Measurements from ENCODE around the gene KLC1. TPM values are rescaled to one million over a fixed set of nuclear protein-coding genes. Genes with fewer than 3 reads are reported as not detected.

KLC1 gene
- total RNA-seq, 2 donors from 2014 or later, result 199 to 292 TPM

GRCh38 chr14:103669370-103669769 lies 40.4 kb downstream of the KLC1 start:
- Histone ChIP-seq H3K36me3 (replicated peaks in 1 of 2; ENCODE audit: insufficient read depth in 1 of 2, low read depth in 2 of 2) (peaks cover 0 to 46% of the 10 kb centered on the region in 2 donors), H3K27ac (no peak overlapping the region), H3K4me1 (no peaks in the 10 kb centered on the region), H3K9me3 (no peaks in the 10 kb centered on the region), H3K4me3 (no peak overlapping the region), H3K27me3 (no peaks in the 10 kb centered on the region)
- intact Hi-C loops (cut with DNase I), result no loop called here
- WGBS, 2 donors, result 95 to 99% methylated on average over 2 of the region's 2 CpGs
- TF ChIP-seq POLR2A (IDR thresholded peaks at IDR 0.05) (no peak), CTCF (IDR thresholded peaks at IDR 0.05) (no peak)
- ATAC-seq, result no peak
- no peak for DNase-seq

GRCh38 chr14:103671911-103672310 lies 42.9 kb downstream of the KLC1 start:
- Histone ChIP-seq H3K27me3 (no peaks in the 10 kb centered on the region), H3K36me3 (replicated peaks in 1 of 2; ENCODE audit: insufficient read depth in 1 of 2, low read depth in 2 of 2) (peaks cover 14 to 63% of the 10 kb centered on the region in 2 donors), H3K4me3 (no peak overlapping the region), H3K27ac (no peak overlapping the region), H3K4me1 (no peaks in the 10 kb centered on the region), H3K9me3 (no peaks in the 10 kb centered on the region)
- TF ChIP-seq CTCF (IDR thresholded peaks at IDR 0.05), result no peak
- TF ChIP-seq POLR2A (IDR thresholded peaks at IDR 0.05), result no peak
- ATAC-seq (no peak), DNase-seq (no peak)
- WGBS, 2 donors, result 93 to 94% methylated on average over 4 of the region's 4 CpGs
- intact Hi-C loops (cut with DNase I), result no loop called here

GRCh38 chr14:103675957-103676356 lies 46.9 kb downstream of the KLC1 start:
- intact Hi-C loops (cut with DNase I), result no loop called here
- H3K27ac ChIP-seq, result no peak overlapping the region
- H3K36me3 ChIP-seq (replicated peaks in 1 of 2; ENCODE audit: insufficient read depth in 1 of 2, low read depth in 2 of 2), result peaks cover 24 to 68% of the 10 kb centered on the region in 2 donors
- DNase-seq (no peak), ATAC-seq (no peak)
- no peak overlapping the region for H3K4me3 ChIP-seq
- TF ChIP-seq CTCF (IDR thresholded peaks at IDR 0.05) (no peak), POLR2A (IDR thresholded peaks at IDR 0.05) (no peak)
- WGBS, 2 donors, result 90 to 99% methylated on average over 4 to 8 of the region's 8 CpGs
- no peaks in the 10 kb centered on the region for H3K4me1 ChIP-seq
- no peaks in the 10 kb centered on the region for H3K9me3 ChIP-seq
- H3K27me3 ChIP-seq, result no peaks in the 10 kb centered on the region

GRCh38 chr14:103676881-103677675 lies 48.1 kb downstream of the KLC1 start:
- 78 to 88% methylated on average over 16 of the region's 16 CpGs for WGBS, 2 donors
- no peaks in the 10 kb centered on the region for H3K4me1 ChIP-seq
- TF ChIP-seq POLR2A (IDR thresholded peaks at IDR 0.05), result no peak
- no peak for TF ChIP-seq CTCF (IDR thresholded peaks at IDR 0.05)
- peaks cover 24 to 64% of the 10 kb centered on the region in 2 donors for H3K36me3 ChIP-seq (replicated peaks in 1 of 2; ENCODE audit: insufficient read depth in 1 of 2, low read depth in 2 of 2)
- H3K9me3 ChIP-seq, result no peaks in the 10 kb centered on the region
- H3K27ac ChIP-seq, result no peak overlapping the region
- ATAC-seq (no peak), DNase-seq (no peak)
- intact Hi-C loops (cut with DNase I), result no loop called here
- H3K4me3 ChIP-seq, result no peak overlapping the region
- no peaks in the 10 kb centered on the region for H3K27me3 ChIP-seq

- no peak overlapping the region for H3K27ac ChIP-seq
- H3K9me3 ChIP-seq, result no peaks in the 10 kb centered on the region
- H3K4me1 ChIP-seq, result no peaks in the 10 kb centered on the region
- ATAC-seq, result no peak
- H3K36me3 ChIP-seq (replicated peaks in 1 of 2; ENCODE audit: insufficient read depth in 1 of 2, low read depth in 2 of 2), result peaks cover 24 to 49% of the 10 kb centered on the region in 2 donors
- intact Hi-C loops (cut with DNase I), result no loop called here
- H3K4me3 ChIP-seq, result no peak overlapping the region
- 58 to 65% methylated on average over 13 of the region's 13 CpGs for WGBS, 2 donors
- peak in 5 of 7 experiments; percentile 8 to 25 (median 15) for TF ChIP-seq CTCF (IDR thresholded peaks at IDR 0.05)
- no peak for TF ChIP-seq POLR2A (IDR thresholded peaks at IDR 0.05)
- no peaks in the 10 kb centered on the region for H3K27me3 ChIP-seq
- DNase-seq, result peak in 2 of 4 donors; percentile 43 to 53
Measured at GRCh38 chr14:103679351-103679750, 50.3 kb downstream of the KLC1 start.
